CD14-positive monocyte (primary cell): ENCODE results near the gene INPP5K. TPM values are rescaled to one million over a fixed set of nuclear protein-coding genes. Genes with fewer than 3 reads are reported as not detected.

Experiments
- DNase-seq, 3 donors: peaks; one replicate each; pipeline ENCODE4 v3.0.0-alpha.2; 2011 to 2022
- H2AFZ ChIP-seq: 2 replicates; pipeline ENCODE4 v1.6.0; 2012; ENCODE audit warnings: mild to moderate bottlenecking, low read depth, low read length, inconsistent platforms; ENCODE audit not compliant: insufficient read depth, poor library complexity, severe bottlenecking
- H3K27ac ChIP-seq, 2 donors: 1 replicate in 1 of 2; 2 replicates in 1 of 2; pipeline ENCODE4 v1.5.1; 2012 to 2013; ENCODE audit warnings: low read length in 2 of 2, control low read depth in 1 of 2, inconsistent platforms in 1 of 2, low read depth in 1 of 2, mild to moderate bottlenecking in 1 of 2
- H3K27me3 ChIP-seq, 2 donors: one replicate each; pipeline versions ENCODE4 v1.6.0 to v1.6.1; 2011 to 2013; ENCODE audit warnings: low read length in 2 of 2; ENCODE audit not compliant: control insufficient read depth in 2 of 2, insufficient read depth in 2 of 2
- H3K36me3 ChIP-seq, 2 donors: replicated peaks in 1 of 2; 1 replicate in 1 of 2; 2 replicates in 1 of 2; pipeline versions ENCODE4 v1.5.1 to v1.6.1; 2012 to 2013; ENCODE audit warnings: low read length in 2 of 2, control low read depth in 1 of 2, inconsistent platforms in 1 of 2, mild to moderate bottlenecking in 1 of 2; ENCODE audit not compliant: insufficient read depth in 2 of 2, control insufficient read depth in 1 of 2
- H3K4me1 ChIP-seq, 2 donors: 1 replicate in 1 of 2; 2 replicates in 1 of 2; pipeline versions ENCODE4 v1.5.1 to v1.6.1; 2012 to 2013; ENCODE audit warnings: low read length in 2 of 2, control low read depth in 1 of 2, inconsistent platforms in 1 of 2, mild to moderate bottlenecking in 1 of 2, moderate library complexity in 1 of 2; ENCODE audit not compliant: insufficient read depth in 2 of 2, control insufficient read depth in 1 of 2
- H3K4me2 ChIP-seq: replicated peaks from 2 replicates; pipeline ENCODE3; 2012; ENCODE audit warnings: low read length, moderate library complexity, mild to moderate bottlenecking; ENCODE audit not compliant: poor library complexity, severe bottlenecking; ENCODE audit errors: extremely low read depth
- H3K4me3 ChIP-seq, 3 experiments: fragments of 200-600 bp in 1 of 3; sonication (generic) in 1 of 3; replicated peaks in 1 of 3; 1 replicate in 2 of 3; 2 replicates in 1 of 3; pipeline ENCODE4 v1.5.1; 2011 to 2013; ENCODE audit warnings: low read length in 3 of 3, mild to moderate bottlenecking in 3 of 3, control low read depth in 2 of 3, low read depth in 2 of 3, inconsistent platforms in 1 of 3, moderate library complexity in 1 of 3
- H3K79me2 ChIP-seq: 2 replicates; pipeline ENCODE4 v1.6.0; 2012; ENCODE audit warnings: mild to moderate bottlenecking, control low read depth, inconsistent platforms, low read length, moderate library complexity; ENCODE audit not compliant: insufficient read depth
- H3K9ac ChIP-seq: 2 replicates; pipeline ENCODE4 v1.6.0; 2017; ENCODE audit warnings: low read length, mild to moderate bottlenecking; ENCODE audit not compliant: insufficient read depth, poor library complexity, severe bottlenecking
- H3K9me3 ChIP-seq, 2 donors: replicated peaks in 1 of 2; 1 replicate in 1 of 2; 2 replicates in 1 of 2; pipeline versions ENCODE4 v1.5.1 to v1.6.1; 2012 to 2013; ENCODE audit warnings: low read length in 2 of 2, control low read depth in 1 of 2; ENCODE audit not compliant: control insufficient read depth in 1 of 2, insufficient read depth in 1 of 2
- H4K20me1 ChIP-seq: 2 replicates; pipeline ENCODE4 v1.6.0; 2012; ENCODE audit warnings: mild to moderate bottlenecking, low read length, control low read depth, moderate library complexity; ENCODE audit not compliant: insufficient read depth
- H3K27ac Mint-ChIP-seq, 7 donors: one replicate each; pipeline ENCODE4 v1.8.0; 2020; ENCODE audit warnings: mild to moderate bottlenecking in 7 of 7, mixed read lengths in 7 of 7, moderate library complexity in 6 of 7, inconsistent platforms in 2 of 7
- H3K27me3 Mint-ChIP-seq, 3 donors: one replicate each; pipeline ENCODE4 v1.8.0; 2021 to 2022; ENCODE audit warnings: low read depth in 3 of 3, mild to moderate bottlenecking in 3 of 3, mixed read lengths in 3 of 3, moderate library complexity in 3 of 3, inconsistent platforms in 1 of 3
- H3K36me3 Mint-ChIP-seq, 2 donors: one replicate each; pipeline ENCODE4 v1.8.0; 2020; ENCODE audit warnings: mixed read lengths in 2 of 2, inconsistent platforms in 1 of 2, mild to moderate bottlenecking in 1 of 2
- H3K4me1 Mint-ChIP-seq: one replicate; pipeline ENCODE4 v1.8.0; 2020; ENCODE audit warnings: mild to moderate bottlenecking, mixed read lengths
- H3K4me3 Mint-ChIP-seq, 2 donors: one replicate each; pipeline ENCODE4 v1.8.0; 2020; ENCODE audit warnings: mild to moderate bottlenecking in 2 of 2, mixed read lengths in 2 of 2, moderate library complexity in 1 of 2
- H3K9me3 Mint-ChIP-seq, 7 donors: one replicate each; pipeline ENCODE4 v1.8.0; 2020 to 2022; ENCODE audit warnings: mixed read lengths in 7 of 7, mild to moderate bottlenecking in 6 of 7, moderate library complexity in 6 of 7, inconsistent platforms in 2 of 7
- WGBS: methylation state at CpG from one replicate; pipeline ENCODE4 v1.1.5; 2013; ENCODE audit warnings: missing lambda C conversion rate; ENCODE audit not compliant: insufficient coverage; 5-methylcytosine and 5-hydroxymethylcytosine counted together
- intact Hi-C, 2 donors: fragments of 100-400 bp; cut with micrococcal nuclease; formaldehyde crosslinking; loops; one replicate each; pipeline versions ENCODE4 v1.15.0 to v1.15.1; 2023
- polyA minus RNA-seq: library from RNA; depleted of rRNA, polyadenylated mRNA; stranded (reverse); fragments of >200 nt; gene quantifications from 2 replicates; pipeline ENCODE4 v1.2.3, GENCODE V29; 2012
- polyA plus RNA-seq, 3 donors: library from polyadenylated mRNA; depleted of rRNA in 1 of 3; unstranded in 2 of 3; stranded (reverse) in 1 of 3; fragments of 300-500 nt in 2 of 3; fragments of >200 nt in 1 of 3; fragmentation: Illumina TruSeq in 2 of 3; gene quantifications; 1 replicate in 2 of 3; 2 replicates in 1 of 3; pipeline ENCODE4 v1.2.3, GENCODE V29; 2012 to 2021
- total RNA-seq, 12 experiments: library from RNA in 1 of 12; stranded (reverse) in 1 of 12; fragments of 120-200 nt in 1 of 12; gene quantifications; one replicate each; pipeline ENCODE4 v1.2.4 and lab custom pipeline; 2013 to 2026; ENCODE audit warnings: mixed read lengths in 6 of 12, inconsistent platforms in 1 of 12
- TF ChIP-seq, protein P1 (sequence below): fragments of 200-600 bp; IDR thresholded peaks from one replicate; pipeline ENCODE4 v1.8.0; 2022; ENCODE audit warnings: antibody characterized with exemption, mild to moderate bottlenecking

Gene INPP5K
- 34.8 TPM for total RNA-seq (2013)
- polyA plus RNA-seq (10 to 100 TPM; 50.3 to 58.7 (median 53.0) TPM), polyA minus RNA-seq (83.4 and 107 TPM in 2 replicates), total RNA-seq (lab: John Stamatoyannopoulos, UW) (13.4 to 59.0 (median 49.5) reads per million in 11 experiments)

GRCh38 chr17:1516388-1517161 is at the start of gene INPP5K:
INPP5K (minus strand) TSS chr17:1516612; CDS start chr17:1516499, 113 bp downstream.
- peak within 1 kb of the TSS; percentile 98 for H3K4me2 ChIP-seq
- peak; percentile 98 to 99 (median 99) for DNase-seq

GRCh38 chr17:1565877-1566276 is 49.5 kb upstream of the INPP5K start:
- peaks cover 12% of the 10 kb centered on the region for H4K20me1 ChIP-seq
- TF ChIP-seq, protein P1, sequence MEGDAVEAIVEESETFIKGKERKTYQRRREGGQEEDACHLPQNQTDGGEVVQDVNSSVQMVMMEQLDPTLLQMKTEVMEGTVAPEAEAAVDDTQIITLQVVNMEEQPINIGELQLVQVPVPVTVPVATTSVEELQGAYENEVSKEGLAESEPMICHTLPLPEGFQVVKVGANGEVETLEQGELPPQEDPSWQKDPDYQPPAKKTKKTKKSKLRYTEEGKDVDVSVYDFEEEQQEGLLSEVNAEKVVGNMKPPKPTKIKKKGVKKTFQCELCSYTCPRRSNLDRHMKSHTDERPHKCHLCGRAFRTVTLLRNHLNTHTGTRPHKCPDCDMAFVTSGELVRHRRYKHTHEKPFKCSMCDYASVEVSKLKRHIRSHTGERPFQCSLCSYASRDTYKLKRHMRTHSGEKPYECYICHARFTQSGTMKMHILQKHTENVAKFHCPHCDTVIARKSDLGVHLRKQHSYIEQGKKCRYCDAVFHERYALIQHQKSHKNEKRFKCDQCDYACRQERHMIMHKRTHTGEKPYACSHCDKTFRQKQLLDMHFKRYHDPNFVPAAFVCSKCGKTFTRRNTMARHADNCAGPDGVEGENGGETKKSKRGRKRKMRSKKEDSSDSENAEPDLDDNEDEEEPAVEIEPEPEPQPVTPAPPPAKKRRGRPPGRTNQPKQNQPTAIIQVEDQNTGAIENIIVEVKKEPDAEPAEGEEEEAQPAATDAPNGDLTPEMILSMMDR = no peak
- H3K4me1 Mint-ChIP-seq = peaks cover 35% of the 10 kb centered on the region
- H3K36me3 Mint-ChIP-seq = peaks cover 7% of the 10 kb centered on the region in 2 donors
- H2AFZ ChIP-seq = no peak overlapping the region
- peaks cover 14% of the 10 kb centered on the region for H3K79me2 ChIP-seq
- peaks cover 6 to 25% (median 14%) of the 10 kb centered on the region in 3 donors for H3K27me3 Mint-ChIP-seq
- intact Hi-C loops = no loop called here
- WGBS = 67% methylated on average over 3 of the region's 6 CpGs
- H3K36me3 ChIP-seq = no peaks in the 10 kb centered on the region
- peak in 2 of 3 donors; percentile 66 to 83 for DNase-seq
- peaks cover 30 to 39% of the 10 kb centered on the region in 2 donors for H3K4me1 ChIP-seq
- H3K4me2 ChIP-seq = peak overlapping the region; percentile 75
- no peak overlapping the region for H3K9ac ChIP-seq
- peak overlapping the region in 1 of 3 experiments; percentile 67 for H3K4me3 ChIP-seq
- no peaks in the 10 kb centered on the region for H3K9me3 ChIP-seq
- peak overlapping the region in 1 of 2 donors; percentile 46 for H3K27ac ChIP-seq
- H3K27me3 ChIP-seq = no peaks in the 10 kb centered on the region
- H3K27ac Mint-ChIP-seq = peak overlapping the region; percentile 4 to 94 (median 85)
- H3K4me3 Mint-ChIP-seq = peak overlapping the region; percentile 39 to 43
- H3K9me3 Mint-ChIP-seq = peaks cover 0 to 4% (median 0%) of the 10 kb centered on the region in 7 donors

More at GRCh38 chr17:1516388-1517161, at the start of gene INPP5K:
- intact Hi-C loops = loop anchor here in 1 of 2 donors (1.0 to 5.0 kb wide), 2 partner anchors 46 to 60 kb away; partner anchors contain the start of genes CRK and PITPNA
- H4K20me1 ChIP-seq = peaks cover 40% of the 10 kb centered on the region
- no peaks in the 10 kb centered on the region for H3K9me3 ChIP-seq
- H3K4me1 Mint-ChIP-seq = peaks cover 18% of the 10 kb centered on the region
- TF ChIP-seq, protein P1 = no peak
- H3K9ac ChIP-seq = peak within 1 kb of the TSS; percentile 98
- peak within 1 kb of the TSS; percentile 91 to 95 (median 93) for H3K27ac Mint-ChIP-seq
- no peaks in the 10 kb centered on the region for H3K27me3 Mint-ChIP-seq
- H2AFZ ChIP-seq = peak within 1 kb of the TSS; percentile 96
- peaks cover 32 to 61% of the 10 kb centered on the region in 2 donors for H3K36me3 ChIP-seq
- H3K4me3 ChIP-seq = peak within 1 kb of the TSS; percentile 73 to 99 (median 87)
- H3K4me3 Mint-ChIP-seq = peak within 1 kb of the TSS; percentile 90 to 94
- no peaks in the 10 kb centered on the region for H3K9me3 Mint-ChIP-seq
- peaks cover 41 to 55% of the 10 kb centered on the region in 2 donors for H3K36me3 Mint-ChIP-seq
- no peaks in the 10 kb centered on the region for H3K27me3 ChIP-seq
- WGBS = under 1% methylated on average over 87 of the region's 91 CpGs
- peaks cover 38% of the 10 kb centered on the region for H3K79me2 ChIP-seq
- peaks cover 22 to 29% of the 10 kb centered on the region in 2 donors for H3K4me1 ChIP-seq
- peak within 1 kb of the TSS; percentile 54 to 95 for H3K27ac ChIP-seq
